Stomach (tissue), 4 donors: Measurements from ENCODE around the gene FAM20C.

Experiments used
- CTCF ChIP-seq, 7 experiments: fragments of 450-650 bp in 4 of 7; fragments of 200-600 bp in 3 of 7; sonication (generic) in 3 of 7; IDR thresholded peaks; one replicate each; pipeline ENCODE4 v1.5.1; 2016 to 2019; ENCODE audit warnings: antibody characterized with exemption in 7 of 7, control low read depth in 2 of 7, mild to moderate bottlenecking in 1 of 7
- EP300 ChIP-seq: sonication (generic); formaldehyde crosslinking; IDR thresholded peaks from one replicate; pipeline ENCODE4 v1.6.1; 2017; ENCODE audit warnings: antibody characterized with exemption
- POLR2A ChIP-seq, 4 donors: fragments of 450-650 bp; IDR thresholded peaks; one replicate each; pipeline ENCODE4 v1.6.1; 2016; ENCODE audit warnings: antibody characterized with exemption in 4 of 4, control low read depth in 2 of 4, mild to moderate bottlenecking in 1 of 4, moderate library complexity in 1 of 4
- POLR2AphosphoS5 ChIP-seq, 3 donors: sonication (generic); formaldehyde crosslinking; IDR thresholded peaks; one replicate each; pipeline ENCODE4 v1.6.1; 2016; ENCODE audit warnings: antibody characterized with exemption in 3 of 3

GRCh38 chr7:191105-191980, 1.0 kb upstream of the FAM20C start:
- peak in 1 of 3 donors; percentile 61 for TF ChIP-seq POLR2AphosphoS5 (IDR thresholded peaks at IDR 0.05)
- no peak for TF ChIP-seq CTCF (IDR thresholded peaks at IDR 0.05)
- TF ChIP-seq POLR2A (IDR thresholded peaks at IDR 0.05), result no peak
- no peak for TF ChIP-seq EP300
